SK-N-SH treated with all-trans-retinoic acid at 6 μM for 48 hours (cell line): Measurements from ENCODE around the gene LENEP.

Source experiments
- BACH2 ChIP-seq: fragments of 250-450 bp; sonication (Bioruptor Pico); IDR thresholded peaks from 2 replicates; pipeline ENCODE4 v1.9.0; 2021; ENCODE audit warnings: mild to moderate bottlenecking, borderline replicate concordance
- CSRNP3 ChIP-seq: fragments of 250-450 bp; sonication (Bioruptor Pico); IDR thresholded peaks from 2 replicates; pipeline ENCODE4 v1.5.1; 2021; ENCODE audit warnings: mild to moderate bottlenecking, moderate library complexity
- ESRRG ChIP-seq: fragments of 250-450 bp; sonication (Bioruptor Pico); IDR thresholded peaks from 2 replicates; pipeline ENCODE4 v1.6.1; 2021; ENCODE audit warnings: mild to moderate bottlenecking
- GLIS3 ChIP-seq: fragments of 250-450 bp; sonication (Bioruptor Pico); IDR thresholded peaks from 2 replicates; pipeline ENCODE4 v1.5.0; 2020; ENCODE audit warnings: mild to moderate bottlenecking, moderate library complexity
- ISL1 ChIP-seq: fragments of 250-450 bp; sonication (Bioruptor Pico); IDR thresholded peaks from 2 replicates; pipeline ENCODE4 v2.1.2; 2022; ENCODE audit warnings: mild to moderate bottlenecking, moderate library complexity
- OSR1 ChIP-seq: fragments of 250-450 bp; sonication (Bioruptor Pico); IDR thresholded peaks from 2 replicates; pipeline ENCODE4 v1.8.0; 2022; ENCODE audit warnings: moderate library complexity, mild to moderate bottlenecking, inconsistent platforms
- PPARA ChIP-seq: fragments of 250-450 bp; sonication (Bioruptor Pico); IDR thresholded peaks from 2 replicates; pipeline ENCODE4 v1.5.0; 2020; ENCODE audit warnings: mild to moderate bottlenecking, borderline replicate concordance
- SNAI2 ChIP-seq: fragments of 250-450 bp; sonication (Bioruptor Pico); IDR thresholded peaks from 2 replicates; pipeline ENCODE4 v1.5.0; 2020; ENCODE audit warnings: mild to moderate bottlenecking, moderate library complexity
- TOX ChIP-seq: fragments of 250-450 bp; sonication (Bioruptor Pico); IDR thresholded peaks from 2 replicates; pipeline ENCODE4 v1.8.0; 2021; ENCODE audit warnings: mild to moderate bottlenecking, moderate library complexity, borderline replicate concordance
- ZFP3 ChIP-seq: fragments of 250-450 bp; sonication (Bioruptor Pico); IDR thresholded peaks from 2 replicates; pipeline ENCODE4 v1.5.0; 2020; ENCODE audit warnings: mild to moderate bottlenecking, moderate library complexity
- ZFP30 ChIP-seq: fragments of 450-650 bp; formaldehyde crosslinking; IDR thresholded peaks from 2 replicates; pipeline ENCODE4 v1.5.0; 2022; ENCODE audit warnings: mild to moderate bottlenecking, moderate library complexity
- ZNF70 ChIP-seq: fragments of 450-650 bp; formaldehyde crosslinking; IDR thresholded peaks from 2 replicates; pipeline ENCODE4 v1.5.0; 2020; ENCODE audit warnings: mild to moderate bottlenecking, moderate library complexity
- ZNF8 ChIP-seq: fragments of 450-650 bp; formaldehyde crosslinking; IDR thresholded peaks from 2 replicates; pipeline ENCODE4 v1.5.0; 2020; ENCODE audit warnings: mild to moderate bottlenecking, moderate library complexity
- TF ChIP-seq, protein P1 (sequence below): fragments of 250-450 bp; sonication (Bioruptor Pico); IDR thresholded peaks from 2 replicates; pipeline ENCODE4 v1.8.0; 2020; ENCODE audit warnings: mild to moderate bottlenecking, moderate library complexity, borderline replicate concordance

DNA sequence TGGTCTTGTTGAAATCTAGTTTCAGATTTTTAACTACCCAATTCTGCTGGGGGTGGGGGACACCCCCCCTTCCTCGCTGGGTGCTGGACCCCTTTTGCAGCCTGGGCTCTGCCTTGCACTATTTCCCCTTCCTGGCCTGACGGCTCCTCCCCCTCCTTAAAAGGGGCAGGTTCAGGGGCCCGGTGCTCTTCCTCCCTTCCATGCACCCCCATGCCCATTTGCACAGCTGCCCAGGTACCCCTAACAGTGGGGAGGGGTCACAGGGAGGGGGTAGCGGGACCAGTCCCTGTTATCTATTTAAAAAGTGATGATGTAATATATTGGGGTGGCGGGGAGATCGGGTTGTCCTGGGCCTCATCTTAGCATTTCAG lies 24.5 kb downstream of the LENEP start:
- no peak for TF ChIP-seq TOX (CRISPR knock-in tag)
- no peak for TF ChIP-seq ISL1 (CRISPR knock-in tag)
- TF ChIP-seq, protein P1, sequence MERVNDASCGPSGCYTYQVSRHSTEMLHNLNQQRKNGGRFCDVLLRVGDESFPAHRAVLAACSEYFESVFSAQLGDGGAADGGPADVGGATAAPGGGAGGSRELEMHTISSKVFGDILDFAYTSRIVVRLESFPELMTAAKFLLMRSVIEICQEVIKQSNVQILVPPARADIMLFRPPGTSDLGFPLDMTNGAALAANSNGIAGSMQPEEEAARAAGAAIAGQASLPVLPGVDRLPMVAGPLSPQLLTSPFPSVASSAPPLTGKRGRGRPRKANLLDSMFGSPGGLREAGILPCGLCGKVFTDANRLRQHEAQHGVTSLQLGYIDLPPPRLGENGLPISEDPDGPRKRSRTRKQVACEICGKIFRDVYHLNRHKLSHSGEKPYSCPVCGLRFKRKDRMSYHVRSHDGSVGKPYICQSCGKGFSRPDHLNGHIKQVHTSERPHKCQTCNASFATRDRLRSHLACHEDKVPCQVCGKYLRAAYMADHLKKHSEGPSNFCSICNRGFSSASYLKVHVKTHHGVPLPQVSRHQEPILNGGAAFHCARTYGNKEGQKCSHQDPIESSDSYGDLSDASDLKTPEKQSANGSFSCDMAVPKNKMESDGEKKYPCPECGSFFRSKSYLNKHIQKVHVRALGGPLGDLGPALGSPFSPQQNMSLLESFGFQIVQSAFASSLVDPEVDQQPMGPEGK = no peak
- no peak for TF ChIP-seq BACH2 (CRISPR knock-in tag)
- TF ChIP-seq PPARA (CRISPR knock-in tag) = no peak
- no peak for TF ChIP-seq ZFP30 (CRISPR knock-in tag)
- TF ChIP-seq SNAI2 (CRISPR knock-in tag) = no peak
- no peak for TF ChIP-seq ZFP3
- TF ChIP-seq GLIS3 (CRISPR knock-in tag) = no peak
- no peak for TF ChIP-seq ESRRG (CRISPR knock-in tag)
- no peak for TF ChIP-seq ZNF8 (CRISPR knock-in tag)
- no peak for TF ChIP-seq OSR1 (CRISPR knock-in tag)
- no peak for TF ChIP-seq CSRNP3 (CRISPR knock-in tag)
- TF ChIP-seq ZNF70 (CRISPR knock-in tag) = no peak
